Activated T-cell treated with anti-CD3 and anti-CD28 coated beads, Interleukin-2, amount 50 U/mL, for 4 hours (primary cell): Measurements from ENCODE around the gene IMMP2L. TPM values are rescaled to one million over a fixed set of nuclear protein-coding genes. Genes with fewer than 3 reads are reported as not detected.
A peak's percentile ranks its signal among the peaks of the same experiment; 100 is the strongest.
"Not testable (repeated sequence)": the region's sequence is repeated elsewhere in the genome, so short reads cannot be mapped to it uniquely, and the experiment has no call there.

Experiments
- ATAC-seq, 2 donors: fragments of 200-7000 bp; cut with Tn5 transposase; one replicate each; pipeline ENCODE4 v1.10.0; 2021
- DNase-seq: peaks from one replicate; pipeline ENCODE4 v3.0.0-alpha.2; 2020
- H3K27me3 Mint-ChIP-seq: one replicate; pipeline ENCODE4 v1.8.0; 2021; ENCODE audit warnings: low read depth, mixed read lengths
- H3K36me3 Mint-ChIP-seq: one replicate; pipeline ENCODE4 v1.8.0; 2022; ENCODE audit warnings: mixed read lengths; ENCODE audit not compliant: insufficient read depth
- H3K4me1 Mint-ChIP-seq: one replicate; pipeline ENCODE4 v1.8.0; 2021; ENCODE audit warnings: low read depth, mixed read lengths
- H3K4me3 Mint-ChIP-seq: one replicate; pipeline ENCODE4 v1.8.0; 2021; ENCODE audit warnings: mild to moderate bottlenecking, moderate library complexity, mixed read lengths
- H3K9me3 Mint-ChIP-seq: one replicate; pipeline ENCODE4 v1.8.0; 2021; ENCODE audit warnings: mixed read lengths
- total RNA-seq, 3 donors: library from RNA; stranded (reverse); gene quantifications; one replicate each; pipeline ENCODE4 v1.2.1, GENCODE V29; 2021

Gene IMMP2L
- total RNA-seq, 3 donors from 2014 or later = 18.7 to 22.9 (median 19.2) TPM

DNA sequence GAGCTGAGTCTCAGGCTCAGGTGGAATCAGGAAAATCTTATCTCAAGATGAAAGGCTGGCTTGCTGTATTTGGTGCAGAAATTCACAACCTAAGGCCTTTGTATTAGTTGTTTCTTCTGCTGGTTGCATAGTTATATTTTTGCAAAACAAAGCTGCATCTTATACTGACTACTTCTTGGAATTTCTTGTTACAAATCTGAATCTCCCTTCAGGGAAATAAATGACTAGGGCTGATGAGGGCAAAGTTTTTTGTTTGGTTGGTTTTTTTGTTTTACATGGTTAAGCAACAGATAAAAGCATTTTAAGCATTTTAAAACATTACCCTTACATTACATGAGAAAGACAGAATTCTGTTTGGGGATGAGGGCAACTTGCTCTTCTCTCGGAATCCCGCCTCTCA is 485.3 kb downstream of the IMMP2L start:
- Mint-ChIP-seq H3K4me1 (peaks cover 60% of the 10 kb centered on the region), H3K27me3 (no peaks in the 10 kb centered on the region), H3K9me3 (no peaks in the 10 kb centered on the region), H3K36me3 (peaks cover 2% of the 10 kb centered on the region), H3K4me3 (no peak overlapping the region)
- DNase-seq = no peak
- no peak for ATAC-seq

DNA sequence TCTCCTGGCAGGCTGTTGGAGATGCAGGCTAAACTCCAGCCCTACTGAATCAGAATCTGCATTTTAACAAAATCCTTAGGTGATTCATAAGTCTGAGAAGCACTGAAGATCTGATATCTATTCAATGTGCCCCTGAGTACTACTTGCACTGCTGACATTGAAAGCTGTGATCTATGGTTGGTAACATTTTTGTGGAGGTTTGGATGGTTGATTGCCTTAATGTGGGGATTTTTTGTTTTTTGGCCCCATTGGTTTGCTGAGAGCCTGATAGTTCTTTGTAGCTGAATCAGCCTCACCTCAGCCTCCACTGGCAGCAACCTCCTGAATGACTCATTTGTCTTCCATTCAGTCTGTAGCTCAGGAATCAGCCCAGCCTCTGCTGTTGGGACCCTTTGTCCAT is 486.1 kb downstream of the IMMP2L start:
- peak; percentile 22 for DNase-seq
- Mint-ChIP-seq H3K4me3 (no peak overlapping the region), H3K36me3 (peaks cover 2% of the 10 kb centered on the region), H3K27me3 (no peaks in the 10 kb centered on the region), H3K9me3 (no peaks in the 10 kb centered on the region), H3K4me1 (peaks cover 58% of the 10 kb centered on the region)
- peak; percentile 76 to 79 for ATAC-seq

DNA sequence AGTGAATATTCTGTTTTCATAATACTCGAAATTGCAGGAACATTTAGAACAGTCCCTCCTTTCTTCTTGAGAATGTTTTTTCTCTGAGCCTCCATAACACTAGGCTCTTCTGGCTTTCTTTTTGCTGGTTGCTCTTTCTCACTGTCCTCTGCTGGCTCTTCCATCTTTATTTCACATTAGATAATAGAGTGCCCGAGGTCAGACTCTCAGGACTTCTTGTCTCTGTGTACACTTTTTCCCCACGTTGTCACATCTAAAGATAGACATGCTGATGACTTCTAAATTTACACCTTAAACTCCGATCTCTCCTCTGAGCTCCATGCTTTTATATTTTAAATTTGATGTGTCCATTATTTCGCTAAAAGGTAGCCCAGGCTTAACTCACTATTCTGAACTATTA is 486.8 kb downstream of the IMMP2L start:
- H3K4me3 Mint-ChIP-seq = no peak overlapping the region
- DNase-seq (no peak), ATAC-seq (no peak)

GRCh38 chr7:111074748-111075146 is 487.5 kb downstream of the IMMP2L start:
- Mint-ChIP-seq H3K4me3 (no peak overlapping the region), H3K9me3 (no peaks in the 10 kb centered on the region), H3K36me3 (peaks cover 2% of the 10 kb centered on the region), H3K27me3 (no peaks in the 10 kb centered on the region), H3K4me1 (peaks cover 48% of the 10 kb centered on the region)
- DNase-seq = no peak
- ATAC-seq = no peak

More for the DNA sequence above, 486.8 kb downstream of the IMMP2L start:
- H3K4me1 Mint-ChIP-seq = peaks cover 52% of the 10 kb centered on the region
- H3K27me3 Mint-ChIP-seq = no peaks in the 10 kb centered on the region
- H3K9me3 Mint-ChIP-seq = no peaks in the 10 kb centered on the region
- H3K36me3 Mint-ChIP-seq = peaks cover 2% of the 10 kb centered on the region

DNA sequence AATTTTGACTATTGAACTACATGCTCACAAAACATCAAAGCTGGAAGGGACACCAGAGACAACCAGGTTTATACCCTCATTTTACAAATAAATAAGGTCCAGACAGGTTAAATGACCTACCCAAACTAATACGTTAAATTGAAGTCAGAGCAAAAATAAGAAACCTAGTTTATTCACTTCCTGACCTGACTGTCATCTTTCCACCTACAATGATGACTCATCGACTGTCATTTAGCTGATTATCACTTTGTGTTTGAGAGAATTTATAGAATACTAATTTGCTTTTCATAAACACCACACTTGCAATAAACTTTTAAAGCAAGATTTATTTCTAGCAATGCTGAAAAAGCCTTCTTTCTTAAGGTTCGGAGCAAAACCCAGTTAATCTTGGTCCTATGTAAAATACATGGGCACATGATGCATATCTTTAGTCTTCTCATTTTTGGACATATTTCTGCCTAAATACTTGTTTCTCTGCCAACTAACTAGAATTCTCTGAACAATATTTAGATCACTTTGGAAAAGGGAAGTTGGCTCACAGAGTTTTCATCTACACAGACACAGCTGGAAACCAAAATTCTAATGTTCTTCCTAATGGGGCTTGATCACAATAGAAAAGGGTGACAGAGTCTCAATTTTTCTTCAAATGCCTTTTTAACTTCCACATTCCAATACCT is 488.1 kb downstream of the IMMP2L start:
- Mint-ChIP-seq H3K27me3 (no peaks in the 10 kb centered on the region), H3K9me3 (no peaks in the 10 kb centered on the region), H3K36me3 (peaks cover 2% of the 10 kb centered on the region), H3K4me3 (peak overlapping the region; percentile 37), H3K4me1 (peaks cover 48% of the 10 kb centered on the region)
- DNase-seq (no peak), ATAC-seq (peak; percentile 55 to 60)

- not testable (repeated sequence) for H3K4me3 Mint-ChIP-seq, H3K9me3 Mint-ChIP-seq, ATAC-seq, DNase-seq, H3K27me3 Mint-ChIP-seq, H3K36me3 Mint-ChIP-seq
- H3K4me1 Mint-ChIP-seq = peaks cover 50% of the 10 kb centered on the region
These were observed 489.6 kb downstream of the IMMP2L start for GRCh38 chr7:111072658-111073057.

DNA sequence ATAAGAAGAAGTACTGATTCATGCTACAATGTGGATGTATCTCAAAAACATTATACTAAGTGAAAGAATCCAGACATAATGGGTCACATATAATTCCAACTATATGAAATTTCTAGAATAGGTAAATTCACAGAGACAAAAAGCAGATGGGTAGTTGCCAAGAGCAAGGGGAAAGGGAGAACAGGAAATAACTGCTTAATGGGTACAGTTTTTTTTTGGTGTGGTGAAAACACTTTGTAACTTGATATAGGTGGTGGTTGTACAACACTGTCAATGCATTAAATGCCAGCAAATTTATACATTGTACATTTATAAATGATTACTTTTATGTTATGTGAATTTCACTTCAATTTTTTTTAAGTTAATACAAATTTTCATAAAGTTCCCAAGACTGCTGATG is 490.7 kb downstream of the IMMP2L start:
- Mint-ChIP-seq H3K9me3 (no peaks in the 10 kb centered on the region), H3K27me3 (no peaks in the 10 kb centered on the region), H3K4me3 (no peak overlapping the region), H3K4me1 (peaks cover 40% of the 10 kb centered on the region), H3K36me3 (peaks cover 2% of the 10 kb centered on the region)
- DNase-seq (no peak), ATAC-seq (no peak)

DNA sequence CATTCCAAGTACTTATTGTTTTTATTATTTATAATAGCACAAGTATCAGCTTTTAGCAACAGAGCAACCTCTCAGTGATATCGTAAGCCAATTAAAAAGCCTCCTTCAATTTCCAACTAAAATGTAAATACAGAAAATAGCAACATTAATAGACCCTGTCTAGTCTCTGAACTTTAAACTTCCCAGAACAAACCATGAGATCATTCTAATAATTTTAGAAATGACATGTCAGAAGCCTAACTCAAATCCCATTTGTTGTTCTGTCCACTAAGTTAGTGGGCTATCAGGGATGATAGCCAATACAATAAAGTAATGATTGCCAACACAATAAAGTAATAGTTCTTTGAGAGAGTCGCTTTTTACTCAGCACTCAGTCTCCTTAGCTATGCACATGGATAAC is 493.7 kb downstream of the IMMP2L start:
- Mint-ChIP-seq H3K36me3 (peaks cover under 1% of the 10 kb centered on the region), H3K4me1 (peaks cover 15% of the 10 kb centered on the region), H3K9me3 (peaks cover 4% of the 10 kb centered on the region), H3K27me3 (no peaks in the 10 kb centered on the region), H3K4me3 (no peak overlapping the region)
- DNase-seq = no peak
- no peak for ATAC-seq

DNA sequence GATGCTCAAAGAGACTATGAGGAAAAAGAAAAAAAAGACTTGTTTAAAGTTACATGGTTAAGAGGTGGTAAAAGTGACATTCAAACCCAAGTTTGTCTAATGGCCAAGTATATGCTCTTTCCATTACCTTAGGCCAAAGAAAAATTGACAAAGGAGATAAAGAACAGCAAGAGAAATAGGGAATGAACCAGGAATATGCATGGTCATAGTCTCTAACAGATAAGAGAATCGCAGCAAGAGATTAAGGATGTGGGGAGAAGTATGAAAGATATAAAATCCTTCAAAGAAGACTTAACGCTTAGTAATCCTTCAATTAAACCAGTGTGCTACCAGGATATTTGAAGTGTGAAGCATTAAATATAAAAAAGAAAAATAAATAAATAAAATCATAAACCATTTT is 494.6 kb downstream of the IMMP2L start:
- Mint-ChIP-seq H3K4me1 (peaks cover 8% of the 10 kb centered on the region), H3K9me3 (peaks cover 8% of the 10 kb centered on the region), H3K27me3 (no peaks in the 10 kb centered on the region), H3K4me3 (no peak overlapping the region), H3K36me3 (peaks cover 3% of the 10 kb centered on the region)
- DNase-seq (no peak), ATAC-seq (no peak)

GRCh38 chr7:111067251-111067650 is 495.0 kb downstream of the IMMP2L start:
- H3K9me3 Mint-ChIP-seq = peaks cover 11% of the 10 kb centered on the region
- no peak for DNase-seq
- H3K4me3 Mint-ChIP-seq = no peak overlapping the region
- ATAC-seq = no peak
- H3K4me1 Mint-ChIP-seq = peaks cover 8% of the 10 kb centered on the region
- H3K36me3 Mint-ChIP-seq = peaks cover 5% of the 10 kb centered on the region
- H3K27me3 Mint-ChIP-seq = no peaks in the 10 kb centered on the region

- H3K4me1 Mint-ChIP-seq = peaks cover 3% of the 10 kb centered on the region
- H3K4me3 Mint-ChIP-seq = no peak overlapping the region
- DNase-seq (no peak), ATAC-seq (no peak)
- H3K27me3 Mint-ChIP-seq = no peaks in the 10 kb centered on the region
- H3K9me3 Mint-ChIP-seq = peaks cover 17% of the 10 kb centered on the region
- peaks cover 10% of the 10 kb centered on the region for H3K36me3 Mint-ChIP-seq
These were observed 499.1 kb downstream of the IMMP2L start for GRCh38 chr7:111063166-111063565.

- Mint-ChIP-seq H3K4me1 (peaks cover 9% of the 10 kb centered on the region), H3K4me3 (no peak overlapping the region), H3K9me3 (peaks cover 17% of the 10 kb centered on the region), H3K36me3 (peaks cover 10% of the 10 kb centered on the region), H3K27me3 (no peaks in the 10 kb centered on the region)
- DNase-seq (no peak), ATAC-seq (no peak)
These were observed 502.5 kb downstream of the IMMP2L start for GRCh38 chr7:111059833-111060232.

- H3K4me3 Mint-ChIP-seq = no peak overlapping the region
- no peak for DNase-seq
- no peaks in the 10 kb centered on the region for H3K27me3 Mint-ChIP-seq
- H3K9me3 Mint-ChIP-seq = peaks cover 4% of the 10 kb centered on the region
- ATAC-seq = no peak
- peaks cover 4% of the 10 kb centered on the region for H3K36me3 Mint-ChIP-seq
- peaks cover 13% of the 10 kb centered on the region for H3K4me1 Mint-ChIP-seq
These were observed 505.2 kb downstream of the IMMP2L start for GRCh38 chr7:111057066-111057465.

GRCh38 chr7:111056371-111056770 is 505.9 kb downstream of the IMMP2L start:
- peaks cover 13% of the 10 kb centered on the region for H3K4me1 Mint-ChIP-seq
- H3K36me3 Mint-ChIP-seq = no peaks in the 10 kb centered on the region
- no peaks in the 10 kb centered on the region for H3K27me3 Mint-ChIP-seq
- no peak for DNase-seq
- H3K9me3 Mint-ChIP-seq = no peaks in the 10 kb centered on the region
- H3K4me3 Mint-ChIP-seq = no peak overlapping the region
- no peak for ATAC-seq

DNA sequence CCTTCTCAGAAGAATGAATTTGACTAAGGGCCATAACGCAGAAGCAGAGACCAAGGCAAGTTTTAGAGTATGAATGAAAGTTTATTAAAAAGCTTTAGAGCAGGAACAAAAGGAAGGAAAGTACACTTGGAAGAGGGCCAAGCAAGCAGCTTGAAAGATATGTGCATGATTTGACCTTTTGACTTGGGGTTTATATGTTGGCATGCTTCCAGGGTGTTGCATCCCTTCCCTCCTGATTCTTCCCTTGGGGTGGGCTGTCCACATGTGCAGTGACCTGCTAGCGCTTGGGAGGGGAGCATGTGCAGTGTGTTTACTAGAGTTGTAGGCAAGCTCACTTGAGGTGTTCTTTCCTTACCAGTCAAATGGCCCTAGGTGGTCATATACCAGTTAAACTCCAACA is 509.3 kb downstream of the IMMP2L start:
- no peak overlapping the region for H3K4me3 Mint-ChIP-seq
- no peaks in the 10 kb centered on the region for H3K36me3 Mint-ChIP-seq
- no peaks in the 10 kb centered on the region for H3K9me3 Mint-ChIP-seq
- DNase-seq = no peak
- H3K4me1 Mint-ChIP-seq = peaks cover 10% of the 10 kb centered on the region
- ATAC-seq = no peak
- H3K27me3 Mint-ChIP-seq = no peaks in the 10 kb centered on the region
